ENCODE data around the gene IDI2. TPM values are rescaled to one million over a fixed set of nuclear protein-coding genes. Genes with fewer than 3 reads are reported as not detected.

The IDI2 gene
- total and polyA plus RNA-seq, 8 donors, result 0.14 to 0.15 TPM; not detected in 6

- Histone ChIP-seq H3K27me3 (no peaks in the 10 kb centered on the region), H3K27ac (no peak overlapping the region), H3K4me1 (peaks cover 7 to 11% (median 8%) of the 10 kb centered on the region in 3 donors), H3K4me3 (no peak overlapping the region), H3K9me3 (no peaks in the 10 kb centered on the region), H3K36me3 (no peaks in the 10 kb centered on the region)
- no peak for DNase-seq
- WGBS, 2 donors, result 90% methylated on average over 5 of the region's 5 CpGs
- intact Hi-C loops (cut with DNase I), result no loop called here
- TF ChIP-seq, protein P1, sequence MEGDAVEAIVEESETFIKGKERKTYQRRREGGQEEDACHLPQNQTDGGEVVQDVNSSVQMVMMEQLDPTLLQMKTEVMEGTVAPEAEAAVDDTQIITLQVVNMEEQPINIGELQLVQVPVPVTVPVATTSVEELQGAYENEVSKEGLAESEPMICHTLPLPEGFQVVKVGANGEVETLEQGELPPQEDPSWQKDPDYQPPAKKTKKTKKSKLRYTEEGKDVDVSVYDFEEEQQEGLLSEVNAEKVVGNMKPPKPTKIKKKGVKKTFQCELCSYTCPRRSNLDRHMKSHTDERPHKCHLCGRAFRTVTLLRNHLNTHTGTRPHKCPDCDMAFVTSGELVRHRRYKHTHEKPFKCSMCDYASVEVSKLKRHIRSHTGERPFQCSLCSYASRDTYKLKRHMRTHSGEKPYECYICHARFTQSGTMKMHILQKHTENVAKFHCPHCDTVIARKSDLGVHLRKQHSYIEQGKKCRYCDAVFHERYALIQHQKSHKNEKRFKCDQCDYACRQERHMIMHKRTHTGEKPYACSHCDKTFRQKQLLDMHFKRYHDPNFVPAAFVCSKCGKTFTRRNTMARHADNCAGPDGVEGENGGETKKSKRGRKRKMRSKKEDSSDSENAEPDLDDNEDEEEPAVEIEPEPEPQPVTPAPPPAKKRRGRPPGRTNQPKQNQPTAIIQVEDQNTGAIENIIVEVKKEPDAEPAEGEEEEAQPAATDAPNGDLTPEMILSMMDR (IDR thresholded peaks at IDR 0.05), result no peak
- no peak for FAIRE-seq
- ATAC-seq, result no peak
These were observed 50.9 kb downstream of the IDI2 start for GRCh38 chr10:974785-975074.

- 50 to 52% methylated on average over 20 of the region's 20 CpGs for WGBS, 2 donors
- TF ChIP-seq, protein P1 (IDR thresholded peaks at IDR 0.05), result no peak
- ATAC-seq, result peak in 3 of 4 donors; percentile 7 to 62 (median 43)
- H3K36me3 ChIP-seq, result no peaks in the 10 kb centered on the region
- H3K27ac ChIP-seq, result peak overlapping the region in 1 of 4 donors; percentile 16
- peaks cover 7 to 11% (median 8%) of the 10 kb centered on the region in 3 donors for H3K4me1 ChIP-seq
- peak in 1 of 6 donors; percentile 67 for DNase-seq
- no peak overlapping the region for H3K4me3 ChIP-seq
- H3K9me3 ChIP-seq, result no peaks in the 10 kb centered on the region
- no peaks in the 10 kb centered on the region for H3K27me3 ChIP-seq
- intact Hi-C loops (cut with DNase I), result no loop called here
- no peak for FAIRE-seq
These were observed 51.4 kb downstream of the IDI2 start for GRCh38 chr10:974038-974784.

DNA sequence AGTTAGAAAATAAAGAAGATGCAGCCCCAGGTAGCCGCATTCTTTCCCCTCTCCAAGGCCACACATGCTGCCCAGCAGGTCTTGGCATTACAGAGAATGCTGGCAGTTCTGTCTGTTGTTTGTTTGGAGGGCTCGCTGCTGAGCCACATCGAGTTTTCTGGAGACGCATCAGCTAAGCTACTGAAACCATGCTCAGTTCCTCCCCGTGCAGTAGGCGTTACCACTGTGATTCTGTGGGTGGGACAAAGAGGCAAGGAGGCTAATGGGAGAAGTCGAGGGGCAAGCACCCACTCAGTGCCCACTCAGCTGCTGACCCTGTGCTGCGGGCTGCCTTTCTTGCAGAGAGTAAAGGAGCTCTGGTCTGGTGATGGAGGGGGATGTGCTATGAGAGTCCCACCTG is 52.9 kb downstream of the IDI2 start:
- Histone ChIP-seq H3K4me3 (no peak overlapping the region), H3K27me3 (no peaks in the 10 kb centered on the region), H3K9me3 (no peaks in the 10 kb centered on the region), H3K27ac (no peak overlapping the region), H3K36me3 (no peaks in the 10 kb centered on the region), H3K4me1 (peaks cover 7 to 11% (median 8%) of the 10 kb centered on the region in 3 donors)
- 86% methylated on average over 8 of the region's 8 CpGs for WGBS, 2 donors
- intact Hi-C loops (cut with DNase I), result no loop called here
- no peak for DNase-seq
- ATAC-seq, result no peak
- TF ChIP-seq, protein P1 (IDR thresholded peaks at IDR 0.05), result no peak
- FAIRE-seq, result no peak

DNA sequence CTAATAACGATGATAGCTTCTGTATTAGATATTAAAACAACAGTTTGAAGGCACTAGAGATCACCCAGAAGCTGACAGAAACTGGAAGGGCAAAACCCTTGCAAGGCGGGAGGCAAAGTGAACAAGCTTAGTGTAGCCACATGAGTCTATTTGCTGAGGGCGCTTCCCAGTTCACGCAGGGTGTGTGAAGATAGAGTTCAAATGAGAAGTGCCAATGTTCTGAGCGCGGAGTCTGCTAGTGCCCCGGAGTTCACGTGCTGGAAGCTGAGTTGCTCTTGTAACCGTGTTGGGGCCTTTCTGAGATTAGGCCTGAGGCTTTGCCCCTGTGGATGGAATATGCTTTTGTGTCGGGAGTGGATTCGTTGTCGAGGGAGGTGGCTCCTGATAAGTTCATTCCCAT is 54.0 kb downstream of the IDI2 start:
- H3K27me3 ChIP-seq, result no peaks in the 10 kb centered on the region
- no peaks in the 10 kb centered on the region for H3K36me3 ChIP-seq
- no peak for ATAC-seq
- WGBS, 2 donors, result 83 to 85% methylated on average over 12 of the region's 12 CpGs
- no peak for FAIRE-seq
- no peak overlapping the region for H3K4me3 ChIP-seq
- H3K27ac ChIP-seq, result peak overlapping the region in 1 of 4 donors; percentile 77
- intact Hi-C loops (cut with DNase I), result no loop called here
- no peaks in the 10 kb centered on the region for H3K9me3 ChIP-seq
- TF ChIP-seq, protein P1 (IDR thresholded peaks at IDR 0.05), result no peak
- DNase-seq, result no peak
- H3K4me1 ChIP-seq, result peaks cover 7 to 11% (median 8%) of the 10 kb centered on the region in 3 donors

DNA sequence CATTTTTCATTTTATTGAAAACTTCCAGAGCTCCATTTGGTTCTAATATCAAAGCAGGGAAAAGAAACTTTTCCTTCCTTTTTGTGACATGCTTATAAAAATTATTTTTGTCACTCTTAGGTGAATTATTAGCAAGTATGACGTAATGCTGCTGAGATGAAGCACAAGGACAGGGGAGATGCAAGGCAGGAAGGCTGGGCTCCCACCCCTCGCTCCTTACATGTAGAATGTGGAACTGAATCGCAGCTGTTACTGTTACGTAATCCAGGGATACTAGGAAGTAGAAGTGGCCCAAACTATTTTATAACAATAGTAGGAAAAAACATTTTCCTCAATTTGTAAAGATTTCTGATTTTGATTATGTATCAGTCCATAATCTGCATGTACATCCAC is 54.5 kb downstream of the IDI2 start:
- H3K4me1 ChIP-seq, result peaks cover 7 to 11% (median 8%) of the 10 kb centered on the region in 3 donors
- 20 to 38% methylated on average over 4 of the region's 4 CpGs for WGBS, 2 donors
- H3K27me3 ChIP-seq, result no peaks in the 10 kb centered on the region
- intact Hi-C loops (cut with DNase I), result no loop called here
- H3K9me3 ChIP-seq, result no peaks in the 10 kb centered on the region
- H3K36me3 ChIP-seq, result no peaks in the 10 kb centered on the region
- TF ChIP-seq, protein P1 (IDR thresholded peaks at IDR 0.05), result no peak
- FAIRE-seq, result no peak
- no peak for DNase-seq
- peak overlapping the region; percentile 6 to 77 (median 54) for H3K27ac ChIP-seq
- ATAC-seq, result peak; percentile 45 to 67 (median 54)
- peak overlapping the region in 1 of 4 donors; percentile 19 for H3K4me3 ChIP-seq

All from pancreas (tissue), 10 donors.